Neutrophil (primary cell): ENCODE measurements around the gene FAM193B.

ENCODE experiments used
- H3K27ac ChIP-seq: fragments of 200-600 bp; sonication (generic); 2 replicates; pipeline ENCODE4 v1.5.1; 2016; ENCODE audit warnings: mild to moderate bottlenecking, moderate library complexity
- H3K27me3 ChIP-seq: fragments of 200-600 bp; sonication (generic); 2 replicates; pipeline ENCODE4 v1.6.0; 2016; ENCODE audit warnings: mild to moderate bottlenecking
- H3K36me3 ChIP-seq: fragments of 200-600 bp; sonication (generic); 2 replicates; pipeline ENCODE4 v1.5.1; 2017
- H3K4me1 ChIP-seq, 2 experiments: fragments of 200-600 bp in 1 of 2; sonication (generic) in 1 of 2; 1 replicate in 1 of 2; 2 replicates in 1 of 2; pipeline versions ENCODE4 v1.5.1 to v1.6.1; 2013 to 2016; ENCODE audit warnings: low read depth in 1 of 2, low read length in 1 of 2, mild to moderate bottlenecking in 1 of 2, moderate library complexity in 1 of 2; ENCODE audit not compliant: control insufficient read depth in 1 of 2, insufficient read depth in 1 of 2
- H3K4me3 ChIP-seq, 2 experiments: fragments of 200-600 bp in 1 of 2; sonication (generic) in 1 of 2; 1 replicate in 1 of 2; 2 replicates in 1 of 2; pipeline ENCODE4 v1.5.1; 2013 to 2016; ENCODE audit warnings: low read depth in 1 of 2, low read length in 1 of 2, mild to moderate bottlenecking in 1 of 2, moderate library complexity in 1 of 2
- H3K9me3 ChIP-seq: fragments of 200-600 bp; sonication (generic); 2 replicates; pipeline ENCODE4 v1.5.1; 2016
- TF ChIP-seq, protein P1 (sequence below): fragments of 200-600 bp; sonication (generic); IDR thresholded peaks from 2 replicates; pipeline ENCODE4 v1.5.1; 2016; ENCODE audit warnings: antibody characterized with exemption

Gene FAM193B

DNA sequence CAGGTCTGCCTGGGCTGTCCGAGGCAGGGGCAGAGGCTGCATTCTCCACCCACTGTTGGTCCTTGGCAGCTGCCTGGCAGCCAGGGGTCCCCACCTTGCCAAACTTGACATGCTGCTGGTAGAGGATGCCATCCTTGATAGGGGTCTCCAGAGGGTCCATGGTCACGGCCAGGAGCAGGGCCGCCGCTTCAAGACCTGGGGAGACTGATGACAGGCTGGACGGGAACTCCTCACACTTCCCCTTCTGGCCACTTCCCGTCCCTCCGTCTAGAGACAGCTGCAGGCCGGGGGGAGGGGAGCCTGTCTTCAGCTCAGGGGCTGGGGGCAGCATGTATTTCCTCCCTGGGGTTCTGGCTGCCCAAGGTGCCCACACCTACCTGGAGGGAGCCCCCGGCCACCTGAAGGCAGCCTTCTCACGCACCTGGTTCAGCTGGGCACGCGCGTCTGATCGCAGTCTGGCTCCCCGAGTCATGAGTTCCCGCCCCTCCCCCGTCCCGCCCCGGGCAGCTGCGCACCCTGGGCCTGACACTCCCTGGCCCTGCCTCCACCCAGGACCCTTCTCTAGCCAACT, 44.9 kb downstream of the FAM193B start, which contains the start of gene DOK3:
TSS of gene DOK3 (minus strand) at position 446 of the 571 bp plus-strand sequence. CDS start at position 160, 286 bp downstream.
- Histone ChIP-seq H3K9me3 (no peaks in the 10 kb centered on the region), H3K4me3 (peak within 1 kb of the TSS; percentile 88 to 100), H3K4me1 (peaks cover 56 to 67% of the 10 kb centered on the region in 2 experiments), H3K27ac (peak within 1 kb of the TSS; percentile 99), H3K27me3 (no peaks in the 10 kb centered on the region), H3K36me3 (peaks cover 61% of the 10 kb centered on the region)
- TF ChIP-seq, protein P1, sequence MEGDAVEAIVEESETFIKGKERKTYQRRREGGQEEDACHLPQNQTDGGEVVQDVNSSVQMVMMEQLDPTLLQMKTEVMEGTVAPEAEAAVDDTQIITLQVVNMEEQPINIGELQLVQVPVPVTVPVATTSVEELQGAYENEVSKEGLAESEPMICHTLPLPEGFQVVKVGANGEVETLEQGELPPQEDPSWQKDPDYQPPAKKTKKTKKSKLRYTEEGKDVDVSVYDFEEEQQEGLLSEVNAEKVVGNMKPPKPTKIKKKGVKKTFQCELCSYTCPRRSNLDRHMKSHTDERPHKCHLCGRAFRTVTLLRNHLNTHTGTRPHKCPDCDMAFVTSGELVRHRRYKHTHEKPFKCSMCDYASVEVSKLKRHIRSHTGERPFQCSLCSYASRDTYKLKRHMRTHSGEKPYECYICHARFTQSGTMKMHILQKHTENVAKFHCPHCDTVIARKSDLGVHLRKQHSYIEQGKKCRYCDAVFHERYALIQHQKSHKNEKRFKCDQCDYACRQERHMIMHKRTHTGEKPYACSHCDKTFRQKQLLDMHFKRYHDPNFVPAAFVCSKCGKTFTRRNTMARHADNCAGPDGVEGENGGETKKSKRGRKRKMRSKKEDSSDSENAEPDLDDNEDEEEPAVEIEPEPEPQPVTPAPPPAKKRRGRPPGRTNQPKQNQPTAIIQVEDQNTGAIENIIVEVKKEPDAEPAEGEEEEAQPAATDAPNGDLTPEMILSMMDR: peak; percentile 50

DNA sequence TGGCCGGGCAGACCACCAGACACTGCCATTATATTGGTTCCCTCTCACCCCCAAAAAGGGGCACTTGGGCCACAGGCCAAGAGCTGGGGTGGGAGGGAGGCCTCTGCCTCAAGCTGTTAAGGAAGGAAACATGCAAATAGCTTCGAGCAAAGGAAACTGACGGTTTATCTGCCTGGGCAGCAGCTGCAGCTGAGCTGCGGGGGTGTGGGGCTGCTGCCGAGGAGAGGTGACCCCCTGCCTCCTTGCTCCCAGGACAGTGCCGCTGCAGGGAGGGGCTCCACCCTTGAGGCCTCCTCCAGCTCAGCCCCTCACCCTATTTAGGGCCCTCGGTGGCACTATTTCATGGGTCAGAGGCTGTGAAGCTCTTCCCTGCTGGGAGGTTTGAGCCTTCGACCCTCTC, 45.5 kb downstream of the FAM193B start:
- Histone ChIP-seq H3K9me3 (no peaks in the 10 kb centered on the region), H3K27ac (peak overlapping the region; percentile 99), H3K27me3 (no peaks in the 10 kb centered on the region), H3K4me3 (peak overlapping the region; percentile 88 to 100), H3K4me1 (peaks cover 56 to 67% of the 10 kb centered on the region in 2 experiments), H3K36me3 (peaks cover 64% of the 10 kb centered on the region)
- TF ChIP-seq, protein P1: no peak

DNA sequence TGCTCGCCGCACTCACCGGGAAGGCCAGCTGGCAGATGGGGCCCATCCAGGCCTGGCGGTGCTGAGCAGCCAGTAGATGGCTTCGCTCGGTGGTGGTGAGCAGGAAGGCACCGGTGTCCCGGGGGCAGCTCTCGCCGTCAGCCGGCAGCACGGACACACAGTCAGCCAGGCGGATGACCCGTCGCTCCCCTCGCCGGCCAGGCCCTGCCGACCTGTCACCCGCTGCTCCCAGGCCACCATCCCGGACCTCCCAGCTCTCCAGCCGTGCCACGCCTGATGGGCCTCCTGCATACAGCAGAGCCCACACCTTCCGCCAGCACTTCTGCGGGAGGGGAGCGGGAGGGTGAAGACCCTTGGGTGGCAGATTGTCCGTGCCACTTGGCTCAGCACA, 46.1 kb downstream of the FAM193B start:
- H3K36me3 ChIP-seq: peaks cover 65% of the 10 kb centered on the region
- H3K4me3 ChIP-seq: peak overlapping the region; percentile 88 to 100
- H3K4me1 ChIP-seq: peaks cover 56 to 67% of the 10 kb centered on the region in 2 experiments
- TF ChIP-seq, protein P1: peak; percentile 42
- no peaks in the 10 kb centered on the region for H3K9me3 ChIP-seq
- peak overlapping the region; percentile 99 for H3K27ac ChIP-seq
- H3K27me3 ChIP-seq: no peaks in the 10 kb centered on the region

DNA sequence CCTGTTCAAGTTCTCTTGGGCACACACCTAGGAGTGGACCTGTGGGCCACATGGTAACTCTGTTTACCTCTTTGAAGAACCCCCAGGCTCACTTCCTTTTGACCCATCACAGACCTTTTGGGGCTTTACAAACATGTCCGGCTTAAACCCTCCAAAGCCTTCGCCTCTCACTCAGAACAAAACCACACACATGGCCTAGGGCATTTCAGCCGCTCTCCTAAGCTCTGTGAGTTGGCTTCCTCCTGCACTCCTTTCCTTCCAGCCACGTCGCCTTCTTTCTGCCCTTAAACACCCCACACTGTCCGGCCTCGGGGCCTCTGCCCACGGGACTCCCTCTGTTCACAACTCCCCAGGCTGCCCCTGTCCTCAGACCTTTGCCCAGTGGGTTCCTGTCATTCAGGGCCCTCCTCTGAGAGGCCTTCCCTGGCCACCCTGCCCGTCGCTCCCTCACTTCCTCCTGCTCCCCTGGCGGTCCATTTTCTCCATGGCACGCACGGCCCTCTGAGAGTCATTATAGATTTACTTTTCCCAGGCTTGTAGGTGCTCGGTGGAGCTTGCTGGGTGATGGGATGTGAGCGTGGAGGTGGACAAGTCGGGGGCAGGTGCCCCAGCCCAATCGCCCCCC, 46.7 kb downstream of the FAM193B start:
- peaks cover 55 to 67% of the 10 kb centered on the region in 2 experiments for H3K4me1 ChIP-seq
- H3K27me3 ChIP-seq: no peaks in the 10 kb centered on the region
- H3K9me3 ChIP-seq: no peaks in the 10 kb centered on the region
- peak overlapping the region; percentile 99 for H3K27ac ChIP-seq
- peaks cover 65% of the 10 kb centered on the region for H3K36me3 ChIP-seq
- TF ChIP-seq, protein P1: peak; percentile 80
- H3K4me3 ChIP-seq: peak overlapping the region; percentile 88 to 100

DNA sequence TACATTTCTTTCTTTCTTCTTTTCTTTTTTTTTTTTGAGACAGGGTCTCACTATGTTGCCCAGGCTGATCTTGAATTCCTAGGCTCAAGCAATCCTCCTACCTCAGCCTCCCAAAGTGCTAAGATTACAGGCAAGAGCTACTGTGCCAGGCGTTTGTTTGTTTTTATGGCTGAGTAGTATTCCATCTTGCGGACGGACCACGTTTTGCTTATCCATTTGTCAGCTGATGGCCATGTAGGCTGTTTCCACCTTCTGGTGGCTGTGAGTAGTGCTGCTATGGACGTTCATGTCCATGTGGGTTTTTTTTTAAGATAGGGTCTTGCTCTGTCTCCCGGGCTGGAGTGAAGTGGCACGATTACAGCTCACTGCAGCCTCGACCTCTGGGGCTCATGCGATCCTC, 47.2 kb downstream of the FAM193B start:
- Histone ChIP-seq H3K4me1 (peaks cover 53 to 66% of the 10 kb centered on the region in 2 experiments), H3K36me3 (peaks cover 65% of the 10 kb centered on the region)
- TF ChIP-seq, protein P1: peak; percentile 55

More for the DNA sequence above, 47.2 kb downstream of the FAM193B start:
- Histone ChIP-seq H3K9me3 (no peaks in the 10 kb centered on the region), H3K27ac (peak overlapping the region; percentile 99), H3K27me3 (no peaks in the 10 kb centered on the region), H3K4me3 (peak overlapping the region; percentile 88 to 100)
